ENCODE data around the gene RHBDF1. TPM values are rescaled to one million over a fixed set of nuclear protein-coding genes. Genes with fewer than 3 reads are reported as not detected.

The RHBDF1 gene
- 24.5 TPM for total RNA-seq
- long read RNA-seq, transcript RHBDF1-201 (18 exons, 2,992 nt): major isoform, 15 of 37 reads
- long read RNA-seq, partial matches to known transcripts: 4 of 37 reads
- long read RNA-seq, other reads (novel, unspliced or antisense): 18 of 37 reads

- ATAC-seq (peak; percentile 42), DNase-seq (ENCODE audit: missing footprints) (peak; percentile 84)
- intact Hi-C loops (cut with DNase I): no loop called here
Measured at GRCh38 chr16:72561-73548, at the start of gene RHBDF1. Gene RHBDF1, minus strand, starts transcription at chr16:72631. Its CDS starts 7,616 bp downstream, at chr16:65015.

GRCh38 chr16:120756-121155, 48.3 kb upstream of the RHBDF1 start:
- DNase-seq (ENCODE audit: missing footprints) (no peak), ATAC-seq (no peak)
- intact Hi-C loops (cut with DNase I): no loop called here

- intact Hi-C loops (cut with DNase I): no loop called here
- no peak for DNase-seq (ENCODE audit: missing footprints)
- ATAC-seq: no peak
Measured at GRCh38 chr16:119835-120491, 47.5 kb upstream of the RHBDF1 start.

- no peak for ATAC-seq
- no peak for DNase-seq (ENCODE audit: missing footprints)
- intact Hi-C loops (cut with DNase I): no loop called here
Measured at GRCh38 chr16:119295-119694, 46.9 kb upstream of the RHBDF1 start.

- ATAC-seq (no peak), DNase-seq (ENCODE audit: missing footprints) (no peak)
- intact Hi-C loops (cut with DNase I): no loop called here
Measured at GRCh38 chr16:118857-119256, 46.4 kb upstream of the RHBDF1 start.

- intact Hi-C loops (cut with DNase I): no loop called here
- DNase-seq (ENCODE audit: missing footprints) (no peak), ATAC-seq (peak; percentile 45)
Measured at GRCh38 chr16:117379-118365, 45.2 kb upstream of the RHBDF1 start.

GRCh38 chr16:116015-116414, 43.6 kb upstream of the RHBDF1 start:
- ATAC-seq (no peak), DNase-seq (ENCODE audit: missing footprints) (no peak)
- intact Hi-C loops (cut with DNase I): no loop called here

GRCh38 chr16:114327-114726, 41.9 kb upstream of the RHBDF1 start:
- ATAC-seq (no peak), DNase-seq (ENCODE audit: missing footprints) (no peak)
- intact Hi-C loops (cut with DNase I): no loop called here

- ATAC-seq (no peak), DNase-seq (ENCODE audit: missing footprints) (no peak)
- intact Hi-C loops (cut with DNase I): no loop called here
Measured at GRCh38 chr16:112153-112840, 39.9 kb upstream of the RHBDF1 start.

GRCh38 chr16:106623-107324, 34.3 kb upstream of the RHBDF1 start:
- intact Hi-C loops (cut with DNase I): loop anchor here (2.0 kb wide), 2 partner anchors 74 to 256 kb away; partner anchors contain the start of gene HBQ1
- DNase-seq (ENCODE audit: missing footprints) (no peak), ATAC-seq (no peak)

- ATAC-seq: no peak
Measured at GRCh38 chr16:105521-105920, 33.1 kb upstream of the RHBDF1 start.

GRCh38 chr16:104928-105327, 32.5 kb upstream of the RHBDF1 start:
- DNase-seq (ENCODE audit: missing footprints): no peak
- intact Hi-C loops (cut with DNase I): no loop called here
- no peak for ATAC-seq

More at GRCh38 chr16:105521-105920, 33.1 kb upstream of the RHBDF1 start:
- intact Hi-C loops (cut with DNase I): no loop called here
- no peak for DNase-seq (ENCODE audit: missing footprints)

GRCh38 chr16:104355-104754, 31.9 kb upstream of the RHBDF1 start:
- ATAC-seq (no peak), DNase-seq (ENCODE audit: missing footprints) (no peak)
- intact Hi-C loops (cut with DNase I): no loop called here

GRCh38 chr16:102060-102855, 29.8 kb upstream of the RHBDF1 start:
- DNase-seq (ENCODE audit: missing footprints): peak; percentile 81
- intact Hi-C loops (cut with DNase I): no loop called here
- peak; percentile 80 for ATAC-seq

GRCh38 chr16:101586-101985, 29.2 kb upstream of the RHBDF1 start:
- no peak for DNase-seq (ENCODE audit: missing footprints)
- intact Hi-C loops (cut with DNase I): no loop called here
- no peak for ATAC-seq

- DNase-seq (ENCODE audit: missing footprints): no peak
- intact Hi-C loops (cut with DNase I): no loop called here
- ATAC-seq: no peak
Measured at GRCh38 chr16:100989-101388, 28.6 kb upstream of the RHBDF1 start.

- intact Hi-C loops (cut with DNase I): loop anchor here (1.0 kb wide), 1 partner anchor 33 kb away; no protein-coding TSS in a partner anchor
- ATAC-seq (no peak), DNase-seq (ENCODE audit: missing footprints) (no peak)
Measured at GRCh38 chr16:97822-98221, 25.4 kb upstream of the RHBDF1 start.

All from Right ventricle myocardium inferior (tissue), 1 donor.